ENCODE data around the gene TANC1. TPM values are rescaled to one million over a fixed set of nuclear protein-coding genes. Genes with fewer than 3 reads are reported as not detected.
A peak's percentile ranks its signal among the peaks of the same experiment; 100 is the strongest.

Gene TANC1
- total RNA-seq, 1 experiment from 2014 or later: 26.5 TPM

DNA sequence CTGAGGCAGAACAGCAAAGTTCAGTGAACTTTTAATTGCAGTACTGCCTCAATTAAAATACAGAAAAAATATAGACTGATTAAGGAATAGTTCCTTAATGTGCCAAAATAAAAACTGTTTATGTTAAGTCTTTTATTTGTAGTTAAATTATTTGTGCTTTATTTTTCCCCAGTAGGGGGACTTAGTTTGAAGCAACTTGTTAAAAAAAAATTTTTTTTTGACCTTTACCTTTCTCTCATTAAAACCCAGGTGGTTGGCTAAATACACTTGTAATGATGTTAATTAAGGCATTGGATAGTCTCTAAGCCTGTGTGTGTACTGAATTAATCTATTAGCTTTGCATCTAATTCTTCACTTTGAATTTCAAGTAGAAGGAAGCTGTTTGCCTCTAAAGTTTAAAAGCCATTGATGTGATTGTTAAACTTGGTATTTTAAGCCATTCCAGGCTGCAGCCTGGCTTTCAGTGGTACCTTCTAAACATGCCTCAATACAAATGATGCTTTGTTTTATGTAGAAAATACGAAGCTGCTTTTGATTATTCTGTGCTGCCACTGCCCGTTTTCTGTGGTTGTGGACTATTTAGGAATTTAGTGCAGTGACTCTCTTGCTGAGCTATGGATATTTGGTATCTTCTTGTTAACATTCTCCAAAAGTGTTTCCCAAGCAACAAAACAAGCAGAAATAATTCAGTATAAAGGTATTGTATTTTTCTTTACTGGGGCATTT is 102.9 kb downstream of the TANC1 start:
- peak overlapping the region; percentile 65 for H3K27ac ChIP-seq
- peaks cover 67% of the 10 kb centered on the region for H3K4me1 ChIP-seq (replicated peaks)
- no peaks in the 10 kb centered on the region for H3K27me3 ChIP-seq (replicated peaks)
- H3K36me3 ChIP-seq: peaks cover 13% of the 10 kb centered on the region
- peak in 1 of 2 experiments; percentile 71 for DNase-seq (ENCODE audit: low read depth in 1 of 2, low spot score in 2 of 2)
- H3K4me3 ChIP-seq: no peak overlapping the region
- H3K9me3 ChIP-seq (replicated peaks): no peaks in the 10 kb centered on the region

- Histone ChIP-seq H3K36me3 (peaks cover 8% of the 10 kb centered on the region; the same call in 1 of the 2 replicates), H3K4me3 (no peak overlapping the region), H3K4me1 (replicated peaks) (peaks cover 69% of the 10 kb centered on the region), H3K27me3 (replicated peaks) (no peaks in the 10 kb centered on the region), H3K27ac (peak overlapping the region; percentile 65), H3K9me3 (replicated peaks) (no peaks in the 10 kb centered on the region)
- DNase-seq (ENCODE audit: low read depth in 1 of 2, low spot score in 2 of 2): peak in 1 of 2 experiments; percentile 54
Observed at GRCh38 chr2:159072795-159073194, 104.4 kb downstream of the TANC1 start.

DNA sequence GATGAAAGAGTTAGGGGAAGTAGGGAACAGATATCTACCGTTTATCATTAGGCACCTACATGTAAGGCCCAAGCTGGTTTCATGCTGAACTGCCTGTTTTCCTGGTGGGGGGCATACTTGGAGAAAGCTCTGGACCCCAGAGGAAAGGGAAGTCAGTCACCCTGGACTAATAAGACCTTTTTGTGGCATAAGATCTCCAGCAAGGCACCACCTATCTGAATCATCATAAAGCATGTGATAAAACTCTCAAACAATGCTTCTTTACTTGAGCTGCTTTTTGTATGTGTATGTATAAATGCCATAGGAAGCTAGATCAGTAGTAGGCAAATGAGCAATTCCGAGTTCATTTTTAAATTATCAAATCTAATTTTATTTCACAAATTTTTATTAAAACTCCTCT is 104.8 kb downstream of the TANC1 start:
- peak in 1 of 2 experiments; percentile 39 for DNase-seq (ENCODE audit: low read depth in 1 of 2, low spot score in 2 of 2)
- H3K27me3 ChIP-seq (replicated peaks): no peaks in the 10 kb centered on the region
- peak overlapping the region; percentile 65 for H3K27ac ChIP-seq
- H3K4me1 ChIP-seq (replicated peaks): peaks cover 73% of the 10 kb centered on the region
- no peaks in the 10 kb centered on the region for H3K9me3 ChIP-seq (replicated peaks)
- peaks cover 8% of the 10 kb centered on the region; the same call in 1 of the 2 replicates for H3K36me3 ChIP-seq
- H3K4me3 ChIP-seq: no peak overlapping the region

DNA sequence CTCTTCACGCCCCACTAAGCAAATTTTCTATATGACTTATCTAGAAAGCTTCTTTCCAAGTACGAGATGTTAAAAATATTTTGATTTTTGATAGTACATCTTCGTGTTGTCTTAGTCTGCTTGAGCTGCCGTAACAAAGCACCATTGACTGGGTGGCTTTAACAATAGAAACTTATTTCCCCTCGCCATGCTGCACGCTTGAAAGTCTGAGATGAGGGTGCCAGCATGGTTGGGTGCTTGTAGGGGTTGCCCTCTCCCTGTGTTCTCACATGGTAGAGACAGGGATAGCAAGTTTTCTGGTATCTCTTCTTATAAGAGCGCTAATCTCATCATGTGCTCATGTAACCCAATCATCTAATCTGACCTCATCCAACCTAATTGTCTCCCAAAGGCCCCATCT is 106.2 kb downstream of the TANC1 start:
- no peak overlapping the region for H3K27ac ChIP-seq
- DNase-seq (ENCODE audit: low read depth in 1 of 2, low spot score in 2 of 2): no peak
- no peak overlapping the region for H3K4me3 ChIP-seq
- H3K4me1 ChIP-seq (replicated peaks): peaks cover 64% of the 10 kb centered on the region
- peaks cover 4% of the 10 kb centered on the region; the same call in 1 of the 2 replicates for H3K36me3 ChIP-seq
- H3K27me3 ChIP-seq (replicated peaks): no peaks in the 10 kb centered on the region
- no peaks in the 10 kb centered on the region for H3K9me3 ChIP-seq (replicated peaks)

- no peak overlapping the region for H3K4me3 ChIP-seq
- H3K36me3 ChIP-seq: peaks cover 4% of the 10 kb centered on the region; the same call in 1 of the 2 replicates
- H3K4me1 ChIP-seq (replicated peaks): peaks cover 52% of the 10 kb centered on the region
- H3K27me3 ChIP-seq (replicated peaks): no peaks in the 10 kb centered on the region
- no peaks in the 10 kb centered on the region for H3K9me3 ChIP-seq (replicated peaks)
- no peak overlapping the region for H3K27ac ChIP-seq
- DNase-seq (ENCODE audit: low read depth in 1 of 2, low spot score in 2 of 2): no peak
Observed at GRCh38 chr2:159075727-159076126, 107.3 kb downstream of the TANC1 start.

DNA sequence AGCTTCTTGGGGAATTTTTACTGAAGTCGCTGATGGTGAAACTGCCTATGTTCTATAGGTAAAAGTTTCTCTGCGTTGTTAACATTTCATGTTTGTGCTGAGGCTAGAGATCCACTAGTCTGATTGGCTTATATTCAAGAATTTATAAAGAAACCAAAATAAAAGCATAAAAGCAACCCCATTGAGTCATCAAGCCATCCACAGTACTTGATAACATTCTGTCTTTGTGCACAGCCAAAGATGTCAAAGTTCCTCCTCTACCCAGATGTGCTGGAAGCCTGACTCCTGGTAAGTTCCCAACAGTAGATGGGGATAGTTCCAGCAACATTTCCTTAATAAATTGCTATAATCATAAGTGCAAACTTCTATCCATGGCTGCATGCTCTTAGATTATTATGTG is 107.8 kb downstream of the TANC1 start:
- no peaks in the 10 kb centered on the region for H3K27me3 ChIP-seq (replicated peaks)
- no peak overlapping the region for H3K27ac ChIP-seq
- H3K36me3 ChIP-seq: peaks cover 4% of the 10 kb centered on the region; the same call in 1 of the 2 replicates
- H3K4me3 ChIP-seq: no peak overlapping the region
- peaks cover 47% of the 10 kb centered on the region for H3K4me1 ChIP-seq (replicated peaks)
- H3K9me3 ChIP-seq (replicated peaks): no peaks in the 10 kb centered on the region
- no peak for DNase-seq (ENCODE audit: low read depth in 1 of 2, low spot score in 2 of 2)

GRCh38 chr2:159077869-159078268 is 109.4 kb downstream of the TANC1 start:
- no peak for DNase-seq (ENCODE audit: low read depth in 1 of 2, low spot score in 2 of 2)
- Histone ChIP-seq H3K27ac (no peak overlapping the region), H3K4me1 (replicated peaks) (peaks cover 32% of the 10 kb centered on the region), H3K36me3 (no peaks in the 10 kb centered on the region), H3K27me3 (replicated peaks) (no peaks in the 10 kb centered on the region), H3K9me3 (replicated peaks) (no peaks in the 10 kb centered on the region), H3K4me3 (no peak overlapping the region)

GRCh38 chr2:159078443-159078842 is 110.0 kb downstream of the TANC1 start:
- Histone ChIP-seq H3K27ac (no peak overlapping the region), H3K4me3 (no peak overlapping the region), H3K4me1 (replicated peaks) (peaks cover 32% of the 10 kb centered on the region), H3K9me3 (replicated peaks) (no peaks in the 10 kb centered on the region), H3K27me3 (replicated peaks) (no peaks in the 10 kb centered on the region), H3K36me3 (no peaks in the 10 kb centered on the region)
- DNase-seq (ENCODE audit: low read depth in 1 of 2, low spot score in 2 of 2): no peak

DNA sequence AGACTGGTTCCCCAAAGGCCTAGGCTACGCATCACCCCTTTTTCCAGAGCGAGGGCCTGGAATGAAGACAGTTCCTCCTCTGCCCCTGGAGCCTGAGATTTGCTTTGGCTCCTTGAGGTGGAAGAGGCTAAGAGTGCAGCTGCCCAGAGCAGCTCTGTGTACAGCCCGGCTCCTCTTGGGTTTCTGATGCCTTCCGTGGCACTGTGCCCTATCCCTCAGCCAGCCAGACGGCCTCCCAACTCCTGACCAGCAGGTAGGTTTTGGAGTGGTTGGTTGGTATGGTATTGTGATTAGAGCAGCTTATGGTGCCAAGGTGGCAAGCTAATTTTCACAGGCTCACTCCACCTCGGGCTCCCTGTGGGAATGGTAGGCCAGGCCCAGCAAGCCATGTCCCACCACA is 112.2 kb downstream of the TANC1 start:
- H3K9me3 ChIP-seq (replicated peaks): no peaks in the 10 kb centered on the region
- H3K4me3 ChIP-seq: no peak overlapping the region
- H3K4me1 ChIP-seq (replicated peaks): peaks cover 37% of the 10 kb centered on the region
- H3K27me3 ChIP-seq (replicated peaks): no peaks in the 10 kb centered on the region
- no peak for DNase-seq (ENCODE audit: low read depth in 1 of 2, low spot score in 2 of 2)
- no peak overlapping the region for H3K27ac ChIP-seq
- no peaks in the 10 kb centered on the region for H3K36me3 ChIP-seq

- Histone ChIP-seq H3K36me3 (no peaks in the 10 kb centered on the region), H3K4me1 (replicated peaks) (peaks cover 32% of the 10 kb centered on the region), H3K4me3 (no peak overlapping the region), H3K9me3 (replicated peaks) (no peaks in the 10 kb centered on the region), H3K27me3 (replicated peaks) (no peaks in the 10 kb centered on the region), H3K27ac (no peak overlapping the region)
- no peak for DNase-seq (ENCODE audit: low read depth in 1 of 2, low spot score in 2 of 2)
Observed at GRCh38 chr2:159082119-159082518, 113.7 kb downstream of the TANC1 start.

DNA sequence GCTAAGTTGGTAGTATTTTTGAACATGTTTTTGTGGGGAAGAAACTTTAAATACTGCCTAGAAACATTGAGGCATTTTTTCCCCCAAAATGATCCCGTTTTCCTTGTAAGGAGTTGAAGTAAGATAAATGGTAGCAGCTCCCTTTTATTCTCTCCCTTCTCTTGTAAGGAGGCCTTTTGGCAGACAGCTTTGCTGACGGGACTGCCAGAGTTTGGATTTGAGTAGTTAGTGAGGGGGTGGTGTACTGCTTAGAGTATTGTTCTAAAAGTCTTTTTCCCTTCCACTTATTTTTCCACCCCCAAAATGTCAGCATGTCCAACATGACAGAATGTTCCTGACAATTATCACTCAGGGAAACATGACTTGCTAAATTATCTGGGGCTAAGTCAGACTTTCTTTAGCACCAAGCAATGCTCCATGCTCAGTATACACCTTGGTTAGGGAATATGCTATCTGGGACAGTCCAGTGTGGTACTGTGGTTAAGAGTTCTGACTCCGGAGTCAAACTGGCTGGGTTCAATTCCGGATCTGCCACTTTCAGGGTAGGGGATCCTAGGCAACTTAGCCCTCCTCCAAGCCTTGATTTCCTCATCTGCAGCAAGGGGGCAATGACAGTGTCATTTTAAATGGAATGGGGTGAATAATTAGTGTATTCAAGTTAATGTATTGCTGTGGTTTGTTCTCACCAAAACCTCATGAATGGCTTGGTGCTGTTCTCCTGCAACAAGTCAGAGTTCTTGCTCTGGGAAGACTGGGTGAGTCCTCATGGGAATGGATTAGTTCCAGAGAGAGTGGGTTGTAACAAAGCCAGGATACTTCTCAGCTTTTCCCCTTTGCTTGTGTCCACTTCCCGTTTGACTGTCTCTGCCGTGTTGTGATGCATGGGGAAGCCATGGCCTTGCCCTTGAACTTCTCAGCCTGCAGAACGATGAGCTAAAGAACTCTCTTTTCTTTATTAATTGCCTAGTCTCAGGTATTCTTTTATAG is 116.2 kb downstream of the TANC1 start:
- H3K9me3 ChIP-seq (replicated peaks): no peaks in the 10 kb centered on the region
- DNase-seq (ENCODE audit: low read depth in 1 of 2, low spot score in 2 of 2): no peak
- no peaks in the 10 kb centered on the region; the same call in 1 of the 2 replicates for H3K36me3 ChIP-seq
- no peak overlapping the region for H3K4me3 ChIP-seq
- no peaks in the 10 kb centered on the region for H3K27me3 ChIP-seq (replicated peaks)
- H3K27ac ChIP-seq: peak overlapping the region; percentile 86; the same call in 1 of the 2 replicates
- H3K4me1 ChIP-seq (replicated peaks): peaks cover 39% of the 10 kb centered on the region

DNA sequence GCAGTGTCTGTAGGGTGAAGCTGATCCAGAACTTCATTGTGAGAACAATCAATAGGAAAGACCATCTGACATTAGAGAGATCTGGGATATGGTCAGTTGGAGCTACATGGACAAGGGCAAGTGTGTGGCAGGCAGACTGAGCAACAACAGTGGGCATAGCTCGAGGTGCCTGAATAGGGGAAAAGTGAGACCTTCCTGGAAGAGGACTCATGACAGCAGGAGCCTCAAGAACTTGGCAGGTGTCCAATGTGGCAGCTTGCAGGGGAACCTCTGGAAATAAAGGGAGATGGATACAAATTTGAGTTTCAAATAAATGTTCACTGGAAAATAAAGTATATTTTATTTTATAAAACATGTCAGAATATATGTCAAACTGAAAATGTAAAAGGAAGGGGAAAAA is 117.9 kb downstream of the TANC1 start:
- peaks cover 56% of the 10 kb centered on the region for H3K4me1 ChIP-seq (replicated peaks)

GRCh38 chr2:159086826-159087225 is 118.4 kb downstream of the TANC1 start:
- Histone ChIP-seq H3K4me3 (no peak overlapping the region), H3K4me1 (replicated peaks) (peaks cover 61% of the 10 kb centered on the region), H3K36me3 (no peaks in the 10 kb centered on the region; the same call in 1 of the 2 replicates), H3K27me3 (replicated peaks) (no peaks in the 10 kb centered on the region), H3K9me3 (replicated peaks) (no peaks in the 10 kb centered on the region), H3K27ac (no peak overlapping the region)
- no peak for DNase-seq (ENCODE audit: low read depth in 1 of 2, low spot score in 2 of 2)

More for the DNA sequence above, 117.9 kb downstream of the TANC1 start:
- Histone ChIP-seq H3K4me3 (no peak overlapping the region), H3K9me3 (replicated peaks) (no peaks in the 10 kb centered on the region), H3K36me3 (no peaks in the 10 kb centered on the region; the same call in 1 of the 2 replicates), H3K27ac (no peak overlapping the region), H3K27me3 (replicated peaks) (no peaks in the 10 kb centered on the region)
- DNase-seq (ENCODE audit: low read depth in 1 of 2, low spot score in 2 of 2): no peak

All from SJSA1 (cell line).